ENCODE results near the gene KMT2D.

DNA sequence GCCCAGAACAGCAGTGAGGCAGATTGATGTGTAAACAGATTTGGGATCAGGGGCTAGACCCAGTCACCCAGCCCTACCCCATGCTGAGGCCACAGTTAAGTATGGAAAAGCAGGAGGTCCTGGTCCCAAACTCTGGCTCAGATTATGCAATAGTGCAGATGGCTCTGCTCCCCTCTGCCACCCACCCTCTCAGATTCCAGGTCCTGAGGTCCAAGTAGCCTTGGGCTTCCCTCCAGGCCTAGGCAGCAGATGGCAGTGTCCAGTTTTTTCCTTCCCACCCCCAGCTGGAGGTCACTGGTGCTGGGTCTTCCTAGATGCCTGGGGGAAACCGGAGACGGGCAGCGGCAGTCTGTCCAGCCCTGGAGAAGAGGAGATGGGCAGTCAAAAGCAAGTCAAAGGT, 36.8 kb upstream of the KMT2D start:
- TF ChIP-seq, protein P1, sequence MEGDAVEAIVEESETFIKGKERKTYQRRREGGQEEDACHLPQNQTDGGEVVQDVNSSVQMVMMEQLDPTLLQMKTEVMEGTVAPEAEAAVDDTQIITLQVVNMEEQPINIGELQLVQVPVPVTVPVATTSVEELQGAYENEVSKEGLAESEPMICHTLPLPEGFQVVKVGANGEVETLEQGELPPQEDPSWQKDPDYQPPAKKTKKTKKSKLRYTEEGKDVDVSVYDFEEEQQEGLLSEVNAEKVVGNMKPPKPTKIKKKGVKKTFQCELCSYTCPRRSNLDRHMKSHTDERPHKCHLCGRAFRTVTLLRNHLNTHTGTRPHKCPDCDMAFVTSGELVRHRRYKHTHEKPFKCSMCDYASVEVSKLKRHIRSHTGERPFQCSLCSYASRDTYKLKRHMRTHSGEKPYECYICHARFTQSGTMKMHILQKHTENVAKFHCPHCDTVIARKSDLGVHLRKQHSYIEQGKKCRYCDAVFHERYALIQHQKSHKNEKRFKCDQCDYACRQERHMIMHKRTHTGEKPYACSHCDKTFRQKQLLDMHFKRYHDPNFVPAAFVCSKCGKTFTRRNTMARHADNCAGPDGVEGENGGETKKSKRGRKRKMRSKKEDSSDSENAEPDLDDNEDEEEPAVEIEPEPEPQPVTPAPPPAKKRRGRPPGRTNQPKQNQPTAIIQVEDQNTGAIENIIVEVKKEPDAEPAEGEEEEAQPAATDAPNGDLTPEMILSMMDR (IDR thresholded peaks at IDR 0.05; ENCODE audit: control extremely low read depth in 1 of 3, insufficient read depth in 1 of 3, low read depth in 1 of 3, low read length in 3 of 3) = no peak
- no peak for TF ChIP-seq JUN (IDR thresholded peaks at IDR 0.05; ENCODE audit: low read depth, low read length)
- TF ChIP-seq POLR2A (IDR thresholded peaks at IDR 0.05; ENCODE audit: control extremely low read depth in 1 of 2, low read depth in 2 of 2, low read length in 2 of 2) = no peak
- TF ChIP-seq FOSL1 (IDR thresholded peaks at IDR 0.05; ENCODE audit: insufficient read depth, low read depth, low read length) = no peak
- no peak for TF ChIP-seq EZH2 (IDR thresholded peaks at IDR 0.05; ENCODE audit: low read depth, low read length, severe bottlenecking)
- no peak for TF ChIP-seq SAP30 (IDR thresholded peaks at IDR 0.05; ENCODE audit: insufficient read depth, insufficient replicate concordance, low read length)
- no peak for TF ChIP-seq TAF1 (IDR thresholded peaks at IDR 0.05; ENCODE audit: low read depth, low read length)
- no peak for TF ChIP-seq EP300 (IDR thresholded peaks at IDR 0.05; ENCODE audit: borderline replicate concordance in 1 of 2, low read depth in 2 of 2, low read length in 2 of 2)
- no peak for TF ChIP-seq SP1 (IDR thresholded peaks at IDR 0.05; ENCODE audit: low read depth, low read length)
- TF ChIP-seq, protein P2, sequence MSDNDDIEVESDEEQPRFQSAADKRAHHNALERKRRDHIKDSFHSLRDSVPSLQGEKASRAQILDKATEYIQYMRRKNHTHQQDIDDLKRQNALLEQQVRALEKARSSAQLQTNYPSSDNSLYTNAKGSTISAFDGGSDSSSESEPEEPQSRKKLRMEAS (IDR thresholded peaks at IDR 0.05) = no peak

Measured in H1 (cell line).